PC-9 (cell line): ENCODE results near the gene ASCC1. TPM values are rescaled to one million over a fixed set of nuclear protein-coding genes. Genes with fewer than 3 reads are reported as not detected.

ENCODE experiments used
- BruUV-seq: library from RNA; stranded (reverse); fragments of 400-500 nt; replicated peaks from 2 replicates; lab custom pipeline; 2021; lab: Mats Ljungman, UMichigan
- CTCF ChIA-PET: fragments of 300-600 bp; sonication (Branson Sonifier 250); formaldehyde crosslinking; loops from one replicate; lab custom pipeline; 2022; ENCODE audit warnings: antibody characterized with exemption; lab: Charles Lee
- POLR2A ChIA-PET: fragments of 300-600 bp; sonication (Branson Sonifier 250); formaldehyde crosslinking; loops from one replicate; lab custom pipeline; 2022; ENCODE audit warnings: antibody characterized with exemption; ENCODE audit not compliant: unreplicated experiment; lab: Charles Lee
- DNase-seq, 2 experiments: peaks; one replicate each; pipeline versions ENCODE4 v3.0.0 to v3.0.0-alpha.2; 2015 to 2022; ENCODE audit warnings: mixed read lengths in 1 of 2
- H2AFZ ChIP-seq: fragments of 200-600 bp; sonication (generic); 2 replicates; pipeline ENCODE4 v1.8.1; 2017; ENCODE audit warnings: antibody characterized with exemption
- H3F3A ChIP-seq: fragments of 200-600 bp; sonication (generic); 2 replicates; pipeline ENCODE4 v1.8.1; 2017; ENCODE audit warnings: antibody characterized with exemption, mild to moderate bottlenecking, low read depth; ENCODE audit not compliant: insufficient read depth
- H3K27ac ChIP-seq: fragments of 200-600 bp; sonication (generic); 2 replicates; pipeline ENCODE4 v1.6.1; 2016; ENCODE audit warnings: mixed run types
- H3K27me3 ChIP-seq: fragments of 200-600 bp; sonication (generic); 2 replicates; pipeline ENCODE4 v1.6.1; 2016; ENCODE audit warnings: low read depth, mixed run types; ENCODE audit not compliant: insufficient read depth
- H3K36me3 ChIP-seq: fragments of 200-600 bp; sonication (generic); 2 replicates; pipeline ENCODE4 v1.6.1; 2016; ENCODE audit warnings: low read depth, mixed run types
- H3K4me1 ChIP-seq: fragments of 200-600 bp; sonication (generic); replicated peaks from 2 replicates; pipeline ENCODE4 v1.6.1; 2016; ENCODE audit warnings: mixed run types; ENCODE audit not compliant: insufficient read depth
- H3K4me2 ChIP-seq: fragments of 200-600 bp; sonication (generic); 2 replicates; pipeline ENCODE4 v1.6.1; 2017; ENCODE audit warnings: mixed run types
- H3K4me3 ChIP-seq: fragments of 200-600 bp; sonication (generic); 2 replicates; pipeline ENCODE4 v1.6.1; 2016; ENCODE audit warnings: mixed run types
- H3K79me2 ChIP-seq: fragments of 200-600 bp; sonication (generic); 2 replicates; pipeline ENCODE4 v1.6.1; 2017; ENCODE audit warnings: low read depth, mixed run types
- H3K9me2 ChIP-seq: fragments of 200-600 bp; sonication (generic); 2 replicates; pipeline ENCODE4 v1.8.1; 2017; ENCODE audit warnings: mild to moderate bottlenecking; ENCODE audit not compliant: insufficient read depth
- H3K9me3 ChIP-seq: fragments of 200-600 bp; sonication (generic); 2 replicates; pipeline ENCODE4 v1.8.1; 2016; ENCODE audit warnings: low read depth; ENCODE audit not compliant: insufficient read depth
- H4K20me1 ChIP-seq: fragments of 200-600 bp; sonication (generic); 2 replicates; pipeline ENCODE4 v1.8.1; 2017; ENCODE audit not compliant: insufficient read depth
- EZH2 ChIP-seq: fragments of 200-600 bp; sonication (generic); IDR thresholded peaks from 2 replicates; pipeline ENCODE4 v1.8.0; 2017; ENCODE audit warnings: antibody characterized with exemption, low read depth
- intact Hi-C: fragments of 100-400 bp; cut with micrococcal nuclease; formaldehyde crosslinking; loops from one replicate; pipeline ENCODE4 v1.10.0; 2022; ENCODE audit not compliant: unreplicated experiment
- total RNA-seq: library from RNA; stranded (reverse); gene quantifications from 2 replicates; pipeline ENCODE4 v1.2.3, GENCODE V29; 2021
- TF ChIP-seq, protein P1 (sequence below): fragments of 200-600 bp; sonication (generic); conservative IDR thresholded peaks from 2 replicates; pipeline ENCODE4 v1.6.1; 2017; ENCODE audit warnings: mixed run types, antibody characterized with exemption, mild to moderate bottlenecking, moderate library complexity

Gene ASCC1
- total RNA-seq, 1 experiment from 2014 or later, result 129 TPM

GRCh38 chr10:72081772-72082590, 134.1 kb downstream of the ASCC1 start:
- BruUV-seq, result no TSS peak
- peak overlapping the region; percentile 25; the same call in 1 of the 2 replicates for H3K4me3 ChIP-seq
- DNase-seq, result peak; percentile 99 to 100
- H3K27me3 ChIP-seq, result no peaks in the 10 kb centered on the region
- H3K27ac ChIP-seq, result peak overlapping the region; percentile 86
- CTCF ChIA-PET, result no interaction called here
- peak overlapping the region; percentile 70 for H3K4me2 ChIP-seq
- no peaks in the 10 kb centered on the region for H3K36me3 ChIP-seq
- H3F3A ChIP-seq, result peaks cover 48% of the 10 kb centered on the region
- POLR2A ChIA-PET, result interaction anchor here (0.7 kb wide), 1 partner anchor 41 kb away, joined by 7 read pairs; no protein-coding TSS in a partner anchor
- H3K9me2 ChIP-seq, result no peaks in the 10 kb centered on the region
- TF ChIP-seq, protein P1, sequence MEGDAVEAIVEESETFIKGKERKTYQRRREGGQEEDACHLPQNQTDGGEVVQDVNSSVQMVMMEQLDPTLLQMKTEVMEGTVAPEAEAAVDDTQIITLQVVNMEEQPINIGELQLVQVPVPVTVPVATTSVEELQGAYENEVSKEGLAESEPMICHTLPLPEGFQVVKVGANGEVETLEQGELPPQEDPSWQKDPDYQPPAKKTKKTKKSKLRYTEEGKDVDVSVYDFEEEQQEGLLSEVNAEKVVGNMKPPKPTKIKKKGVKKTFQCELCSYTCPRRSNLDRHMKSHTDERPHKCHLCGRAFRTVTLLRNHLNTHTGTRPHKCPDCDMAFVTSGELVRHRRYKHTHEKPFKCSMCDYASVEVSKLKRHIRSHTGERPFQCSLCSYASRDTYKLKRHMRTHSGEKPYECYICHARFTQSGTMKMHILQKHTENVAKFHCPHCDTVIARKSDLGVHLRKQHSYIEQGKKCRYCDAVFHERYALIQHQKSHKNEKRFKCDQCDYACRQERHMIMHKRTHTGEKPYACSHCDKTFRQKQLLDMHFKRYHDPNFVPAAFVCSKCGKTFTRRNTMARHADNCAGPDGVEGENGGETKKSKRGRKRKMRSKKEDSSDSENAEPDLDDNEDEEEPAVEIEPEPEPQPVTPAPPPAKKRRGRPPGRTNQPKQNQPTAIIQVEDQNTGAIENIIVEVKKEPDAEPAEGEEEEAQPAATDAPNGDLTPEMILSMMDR, result no peak
- TF ChIP-seq EZH2, result no peak
- H2AFZ ChIP-seq, result no peak overlapping the region
- intact Hi-C loops, result loop anchor here (1.0 to 2.0 kb wide), 4 partner anchors 134 to 253 kb away; partner anchors contain the start of genes ANAPC16 and ASCC1
- no peaks in the 10 kb centered on the region for H4K20me1 ChIP-seq
- no peaks in the 10 kb centered on the region for H3K79me2 ChIP-seq
- peaks cover 57% of the 10 kb centered on the region for H3K4me1 ChIP-seq
- H3K9me3 ChIP-seq, result no peaks in the 10 kb centered on the region

DNA sequence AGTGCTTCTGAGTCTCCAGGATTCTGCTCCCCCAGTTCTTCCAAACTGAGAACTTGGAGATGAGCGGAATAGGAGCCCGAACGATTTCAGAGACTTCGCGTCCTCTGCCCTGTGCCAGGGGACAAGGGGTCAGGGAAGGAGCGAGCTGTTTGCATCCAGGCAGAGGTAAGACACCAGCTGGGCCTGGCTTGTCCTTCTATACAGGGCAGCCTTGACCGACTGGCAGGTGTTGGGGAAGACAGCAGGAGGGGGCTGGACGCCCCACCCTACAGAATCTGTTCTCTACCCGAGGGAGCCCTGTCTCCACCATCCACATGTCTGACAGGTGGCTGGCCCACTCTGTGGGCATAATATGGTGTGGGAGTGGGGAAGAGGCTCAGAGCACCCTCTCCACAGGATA, 134.9 kb downstream of the ASCC1 start:
- Histone ChIP-seq H3K4me2 (peak overlapping the region; percentile 70), H3K4me1 (peaks cover 57% of the 10 kb centered on the region), H3K36me3 (no peaks in the 10 kb centered on the region), H3K9me2 (no peaks in the 10 kb centered on the region), H3K27ac (peak overlapping the region; percentile 86), H2AFZ (no peak overlapping the region), H3K79me2 (no peaks in the 10 kb centered on the region), H3K9me3 (no peaks in the 10 kb centered on the region), H4K20me1 (no peaks in the 10 kb centered on the region), H3K4me3 (peak overlapping the region; percentile 25; the same call in 1 of the 2 replicates), H3F3A (peaks cover 48% of the 10 kb centered on the region), H3K27me3 (no peaks in the 10 kb centered on the region)
- TF ChIP-seq, protein P1, result no peak
- no peak for TF ChIP-seq EZH2
- intact Hi-C loops, result loop anchor here (1.0 to 2.0 kb wide), 3 partner anchors 180 to 254 kb away; no protein-coding TSS in a partner anchor
- ChIA-PET CTCF (no interaction called here), POLR2A (interaction anchor here (0.5 to 0.7 kb wide), 4 partner anchors 31 to 195 kb away, joined by 3 to 7 read pairs (median 6); no protein-coding TSS in a partner anchor)
- TSS peak; percentile 78 for BruUV-seq
- peak in 1 of 2 experiments; percentile 37 for DNase-seq
